Nephron progenitor cell (in vitro differentiated cells): ENCODE results near the gene PHKB.

Experiments
- DNase-seq: peaks from one replicate; pipeline ENCODE4 v3.0.0; 2021
- H3K27ac Mint-ChIP-seq: 2 replicates; pipeline ENCODE4 v1.8.0; 2021; ENCODE audit warnings: mild to moderate bottlenecking, moderate library complexity, mixed read lengths
- H3K27me3 Mint-ChIP-seq: 2 replicates; pipeline ENCODE4 v1.8.0; 2021; ENCODE audit warnings: mild to moderate bottlenecking, low read depth, mixed read lengths; ENCODE audit not compliant: poor library complexity
- H3K36me3 Mint-ChIP-seq: 2 replicates; pipeline ENCODE4 v1.8.0; 2021; ENCODE audit warnings: low read depth, mixed read lengths
- H3K4me1 Mint-ChIP-seq: 2 replicates; pipeline ENCODE4 v1.8.0; 2021; ENCODE audit warnings: mixed read lengths
- H3K4me3 Mint-ChIP-seq: 2 replicates; pipeline ENCODE4 v1.8.0; 2021; ENCODE audit warnings: mild to moderate bottlenecking, moderate library complexity, mixed read lengths
- H3K9me3 Mint-ChIP-seq: 2 replicates; pipeline ENCODE4 v1.8.0; 2021; ENCODE audit warnings: mild to moderate bottlenecking, moderate library complexity, mixed read lengths
- TF ChIP-seq, protein P1 (sequence below): fragments of 200-600 bp; sonication (generic); IDR thresholded peaks from 2 replicates; pipeline ENCODE4 v1.5.0; 2021; ENCODE audit warnings: antibody characterized with exemption

The PHKB gene

DNA sequence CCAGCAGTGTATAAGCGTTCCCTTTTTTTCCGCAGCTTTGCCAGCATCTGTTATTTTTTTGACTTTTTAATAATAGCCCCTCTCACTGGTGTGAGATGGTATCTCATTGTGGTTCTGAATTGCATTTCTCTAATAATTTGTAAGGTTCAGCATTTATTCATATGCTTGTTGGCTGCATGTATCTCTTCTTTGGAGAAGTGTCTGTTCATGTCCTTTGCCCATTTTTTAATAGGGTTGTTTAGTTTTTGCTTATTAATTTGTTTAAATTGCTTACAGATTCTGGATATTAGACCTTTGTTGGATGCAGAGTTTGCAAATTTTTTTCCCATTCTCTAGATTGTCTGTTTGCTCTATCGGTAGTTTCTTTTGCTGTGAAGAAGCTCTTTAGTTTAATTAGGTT lies 26.9 kb downstream of the PHKB start:
- Mint-ChIP-seq H3K27ac (no peak overlapping the region), H3K4me3 (no peak overlapping the region), H3K4me1 (peaks cover 9% of the 10 kb centered on the region), H3K27me3 (no peaks in the 10 kb centered on the region), H3K9me3 (peaks cover 40% of the 10 kb centered on the region), H3K36me3 (peaks cover 52% of the 10 kb centered on the region)
- TF ChIP-seq, protein P1, sequence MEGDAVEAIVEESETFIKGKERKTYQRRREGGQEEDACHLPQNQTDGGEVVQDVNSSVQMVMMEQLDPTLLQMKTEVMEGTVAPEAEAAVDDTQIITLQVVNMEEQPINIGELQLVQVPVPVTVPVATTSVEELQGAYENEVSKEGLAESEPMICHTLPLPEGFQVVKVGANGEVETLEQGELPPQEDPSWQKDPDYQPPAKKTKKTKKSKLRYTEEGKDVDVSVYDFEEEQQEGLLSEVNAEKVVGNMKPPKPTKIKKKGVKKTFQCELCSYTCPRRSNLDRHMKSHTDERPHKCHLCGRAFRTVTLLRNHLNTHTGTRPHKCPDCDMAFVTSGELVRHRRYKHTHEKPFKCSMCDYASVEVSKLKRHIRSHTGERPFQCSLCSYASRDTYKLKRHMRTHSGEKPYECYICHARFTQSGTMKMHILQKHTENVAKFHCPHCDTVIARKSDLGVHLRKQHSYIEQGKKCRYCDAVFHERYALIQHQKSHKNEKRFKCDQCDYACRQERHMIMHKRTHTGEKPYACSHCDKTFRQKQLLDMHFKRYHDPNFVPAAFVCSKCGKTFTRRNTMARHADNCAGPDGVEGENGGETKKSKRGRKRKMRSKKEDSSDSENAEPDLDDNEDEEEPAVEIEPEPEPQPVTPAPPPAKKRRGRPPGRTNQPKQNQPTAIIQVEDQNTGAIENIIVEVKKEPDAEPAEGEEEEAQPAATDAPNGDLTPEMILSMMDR = no peak
- no peak for DNase-seq

DNA sequence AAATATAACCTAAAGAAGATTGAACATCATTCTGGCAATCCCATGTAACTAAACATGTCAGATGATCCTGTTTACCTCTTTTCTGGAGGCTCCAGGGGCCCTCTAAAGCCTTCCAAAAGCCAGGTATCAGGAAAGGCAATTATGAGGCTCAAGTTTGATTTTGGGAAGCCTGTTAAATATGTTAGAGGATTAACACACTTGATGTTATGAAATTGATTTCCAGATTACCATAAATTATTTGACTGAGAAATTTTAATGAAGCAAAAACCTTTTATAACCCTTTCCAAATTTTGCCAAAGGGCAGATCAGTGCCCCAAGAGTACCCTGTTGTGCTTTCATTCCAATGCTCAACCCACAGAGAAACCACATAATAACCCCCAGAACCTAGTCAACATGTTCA lies 29.3 kb downstream of the PHKB start:
- Mint-ChIP-seq H3K9me3 (peaks cover 40% of the 10 kb centered on the region), H3K27ac (no peak overlapping the region), H3K4me3 (no peak overlapping the region), H3K36me3 (peaks cover 52% of the 10 kb centered on the region), H3K4me1 (peaks cover 12% of the 10 kb centered on the region), H3K27me3 (no peaks in the 10 kb centered on the region)
- DNase-seq = no peak
- TF ChIP-seq, protein P1 = no peak

DNA sequence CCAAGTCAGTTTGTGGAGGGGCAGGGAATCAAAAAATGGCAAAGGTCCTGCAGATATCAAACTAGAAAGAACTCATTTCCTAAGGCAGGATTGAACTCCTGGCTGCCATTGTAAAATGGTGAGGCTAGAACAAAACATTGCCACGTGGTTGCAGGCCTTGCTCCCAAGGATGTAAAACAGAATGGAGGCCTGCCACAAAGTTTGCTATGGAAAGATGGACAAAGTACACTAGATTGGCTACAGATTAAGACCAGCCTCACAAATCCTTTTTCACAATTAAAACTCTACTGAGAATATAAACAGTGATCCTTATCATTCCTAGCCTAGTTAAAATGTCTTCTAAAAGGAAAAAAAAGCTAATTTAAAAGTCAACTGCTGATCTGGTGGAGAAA lies 30.9 kb downstream of the PHKB start:
- TF ChIP-seq, protein P1 = no peak
- Mint-ChIP-seq H3K36me3 (peaks cover 41% of the 10 kb centered on the region), H3K27ac (no peak overlapping the region), H3K4me1 (peaks cover 12% of the 10 kb centered on the region), H3K4me3 (no peak overlapping the region), H3K27me3 (no peaks in the 10 kb centered on the region), H3K9me3 (peaks cover 40% of the 10 kb centered on the region)
- DNase-seq = no peak

DNA sequence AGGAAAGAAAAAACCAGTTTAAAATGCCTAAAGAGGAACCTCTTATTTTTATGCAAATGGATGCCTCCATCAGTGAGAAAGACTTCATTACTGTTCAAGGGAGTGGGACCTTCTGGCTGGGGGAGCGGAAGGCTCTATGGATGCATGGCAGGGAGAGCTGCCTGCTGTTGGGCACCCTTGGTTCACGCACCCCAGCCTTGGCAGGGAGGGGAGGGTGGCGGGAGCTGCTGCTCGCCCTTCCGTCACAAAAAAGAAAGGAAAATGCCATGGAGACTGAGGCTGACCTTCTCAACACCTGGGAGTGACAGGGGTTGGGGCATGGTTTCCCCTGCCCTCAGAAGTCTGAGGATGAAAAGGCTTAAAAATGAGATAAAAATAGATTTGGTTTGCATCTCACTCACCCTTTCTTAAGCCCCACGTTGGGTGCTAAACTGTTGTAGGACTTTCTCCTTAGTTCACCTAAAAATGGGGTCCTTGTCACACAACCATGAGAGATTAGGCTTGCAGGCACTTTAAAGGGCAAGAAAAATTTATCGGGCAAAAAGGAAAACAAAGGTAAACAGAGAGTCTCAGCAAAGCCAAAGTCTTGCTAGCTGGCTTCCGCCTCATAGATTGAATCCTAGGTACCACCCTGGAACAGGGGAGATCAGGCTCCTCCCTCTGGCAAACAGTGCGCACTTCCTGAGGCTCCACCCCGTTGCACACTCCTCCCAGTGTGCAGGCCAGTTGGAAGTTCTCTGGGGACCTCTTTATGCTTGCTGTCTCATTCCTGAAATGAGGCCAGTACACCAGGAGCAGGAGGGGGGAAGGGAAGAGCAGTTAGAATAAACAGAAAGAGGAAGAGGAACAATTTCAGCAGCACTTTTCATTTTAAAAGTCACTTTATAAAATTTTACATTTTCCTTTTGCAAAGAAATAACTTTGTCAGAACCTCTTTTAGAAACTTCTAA lies 31.6 kb downstream of the PHKB start:
- peak overlapping the region; percentile 66 for H3K27ac Mint-ChIP-seq
- TF ChIP-seq, protein P1 = no peak
- H3K9me3 Mint-ChIP-seq = peaks cover 37% of the 10 kb centered on the region
- H3K4me1 Mint-ChIP-seq = peaks cover 12% of the 10 kb centered on the region
- peaks cover 42% of the 10 kb centered on the region for H3K36me3 Mint-ChIP-seq
- no peaks in the 10 kb centered on the region for H3K27me3 Mint-ChIP-seq
- H3K4me3 Mint-ChIP-seq = peak overlapping the region; percentile 3
- no peak for DNase-seq

DNA sequence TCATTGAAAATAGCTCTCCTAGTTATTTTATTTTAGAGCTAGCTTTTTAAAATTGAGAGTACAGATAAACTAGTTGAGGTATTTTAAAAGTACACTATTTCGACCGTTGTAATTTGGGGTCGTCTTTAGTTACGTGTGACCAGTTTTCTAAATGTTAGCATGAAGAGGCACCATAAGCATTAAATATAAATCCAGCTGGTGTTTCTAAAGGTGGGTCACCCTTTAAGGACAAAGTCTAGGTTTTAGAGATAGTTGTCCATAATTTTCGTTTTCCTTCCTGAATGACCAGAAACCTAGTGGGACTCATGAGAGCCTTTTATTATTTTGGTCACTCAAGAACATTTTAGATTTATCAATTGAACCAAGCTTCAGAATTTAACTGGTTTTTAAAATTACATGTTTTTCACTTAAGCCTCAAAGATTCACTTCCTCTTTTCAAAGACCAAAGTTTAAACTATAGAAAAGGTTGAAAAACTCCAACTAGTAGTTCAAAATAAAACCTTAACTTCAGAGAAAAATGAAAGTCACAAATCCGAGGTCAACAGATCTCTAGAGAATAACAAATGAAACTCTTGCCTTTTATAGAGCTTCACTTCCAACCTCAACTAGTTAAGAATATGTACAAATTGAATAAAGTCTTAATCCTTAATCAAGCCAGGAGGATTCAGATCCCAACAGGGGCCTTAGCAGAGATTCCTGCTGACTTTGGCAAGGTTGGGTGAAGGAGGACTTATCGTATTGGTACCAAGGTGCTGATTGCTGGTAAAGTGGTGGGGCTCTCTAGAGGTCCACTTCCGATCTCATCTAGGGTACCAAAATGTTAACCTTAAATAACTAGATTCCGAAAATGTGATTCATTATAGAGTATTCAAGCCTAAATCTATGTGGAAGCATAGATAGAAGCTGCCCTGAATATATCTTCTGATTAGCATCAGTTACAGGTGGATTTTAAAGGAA lies 32.5 kb downstream of the PHKB start:
- no peak overlapping the region for H3K27ac Mint-ChIP-seq
- no peak overlapping the region for H3K4me3 Mint-ChIP-seq
- no peaks in the 10 kb centered on the region for H3K27me3 Mint-ChIP-seq
- TF ChIP-seq, protein P1 = no peak
- peaks cover 27% of the 10 kb centered on the region for H3K9me3 Mint-ChIP-seq
- no peak for DNase-seq
- H3K36me3 Mint-ChIP-seq = peaks cover 38% of the 10 kb centered on the region
- peaks cover 12% of the 10 kb centered on the region for H3K4me1 Mint-ChIP-seq
